Subcutaneous adipose tissue (tissue), 4 donors: ENCODE data around the gene CYP2A7. TPM values are rescaled to one million over a fixed set of nuclear protein-coding genes. Genes with fewer than 3 reads are reported as not detected.

ENCODE experiments used
- CTCF ChIP-seq: fragments of 450-650 bp; IDR thresholded peaks from one replicate; pipeline ENCODE4 v1.5.1; 2016; ENCODE audit warnings: low read depth, mild to moderate bottlenecking, control low read depth, antibody characterized with exemption, moderate library complexity
- total RNA-seq, 4 donors: library from RNA; depleted of rRNA; stranded (reverse); fragments of >200 nt; gene quantifications; one replicate each; pipeline ENCODE4 v1.1.0, GENCODE V29; 2016

Gene CYP2A7
- total RNA-seq, 4 donors from 2014 or later: not detected

DNA sequence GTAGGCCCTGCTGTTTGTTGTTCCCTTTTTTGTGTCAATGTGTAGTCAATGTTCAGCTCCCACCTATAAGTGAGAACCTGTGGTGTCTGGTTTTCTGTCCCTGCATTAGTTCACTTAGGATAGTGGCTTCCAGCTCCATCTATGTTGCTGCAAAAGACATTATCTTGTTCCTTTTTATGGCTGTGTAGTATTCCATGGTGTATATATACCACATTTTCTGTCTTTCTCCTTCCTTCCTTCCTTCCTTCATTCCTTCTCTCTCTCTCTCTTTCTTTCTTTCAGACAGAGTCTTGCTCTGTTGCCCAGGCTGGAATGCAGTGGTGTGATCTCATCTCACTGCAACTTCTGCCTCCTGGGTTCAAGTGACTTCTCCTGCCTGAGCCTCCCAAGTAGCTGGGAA, 52.8 kb downstream of the CYP2A7 start:
- TF ChIP-seq CTCF: no peak

DNA sequence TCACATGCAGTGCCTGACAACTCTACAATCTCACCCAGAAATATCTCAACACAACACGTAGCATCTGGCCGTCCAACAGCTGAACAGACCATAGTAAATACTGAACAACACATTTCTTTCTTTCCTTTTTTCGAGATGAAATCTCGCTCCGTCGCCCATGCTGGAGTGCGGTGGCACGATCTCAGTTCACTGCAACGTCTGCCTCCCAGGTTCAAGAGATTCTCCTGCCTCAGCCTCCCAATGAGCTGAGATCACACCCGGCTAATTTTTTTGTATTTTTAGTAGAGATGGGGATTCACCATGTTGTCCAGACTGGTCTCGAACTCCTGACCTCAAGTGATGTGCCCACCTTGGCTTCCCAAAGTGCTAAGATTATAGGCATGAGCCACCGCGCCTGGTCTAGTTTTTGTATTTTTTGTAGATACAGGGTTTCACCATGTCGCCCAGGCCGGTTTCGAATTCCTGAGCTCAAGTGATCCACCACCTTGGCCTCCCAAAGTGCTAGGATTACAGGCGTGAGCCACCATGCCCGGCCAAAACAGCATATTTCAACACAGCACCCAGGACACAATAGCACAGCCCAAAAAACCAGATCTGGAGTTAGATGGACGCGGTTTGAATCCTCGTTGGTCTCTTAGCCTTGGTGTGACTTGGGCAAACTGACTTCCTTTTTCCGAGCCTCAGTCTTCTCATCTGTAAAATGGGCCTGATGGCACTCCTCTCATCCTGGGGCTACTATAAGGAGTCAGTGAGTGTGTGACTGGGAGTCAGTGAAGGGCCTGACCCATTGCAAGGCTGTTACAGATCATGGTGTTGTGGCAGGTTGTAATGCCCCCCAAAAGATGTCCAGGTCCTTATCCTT, 54.4 kb downstream of the CYP2A7 start:
- TF ChIP-seq CTCF: no peak

Other genes with a start within 250 kb of the CYP2A7 start
- gene NUMBL, start 191.6 kb downstream of the CYP2A7 start, total RNA-seq: 10 to 100 TPM; 20.7 to 58.4 (median 50.0) TPM
- 10 to 100 TPM; 16.5 to 32.2 (median 28.6) TPM for gene COQ8B, start 165.3 kb downstream of the CYP2A7 start, total RNA-seq
- 10 to 100 TPM; 20.9 to 68.6 (median 40.5) TPM for gene ITPKC, start 165.1 kb downstream of the CYP2A7 start, total RNA-seq
- gene ACTMAP, start 131.8 kb downstream of the CYP2A7 start, total RNA-seq: 1 to 10 TPM; 1.3 to 8.3 (median 4.5) TPM
- gene SNRPA, start 131.0 kb downstream of the CYP2A7 start, total RNA-seq: 10 to 100 TPM; 19.1 to 50.1 (median 29.7) TPM
- not detected for gene MIA, start 106.7 kb downstream of the CYP2A7 start, total RNA-seq
- gene RAB4B, start 104.0 kb downstream of the CYP2A7 start, total RNA-seq: 10 to 100 TPM; 14.8 to 52.6 (median 28.2) TPM
- gene EGLN2, start 83.0 kb downstream of the CYP2A7 start, total RNA-seq: 100 to 1,000 TPM in 1 of 4 donors, 10 to 100 TPM in 3; 36.4 to 151 (median 72.6) TPM
- gene CYP2A6, start 31.8 kb downstream of the CYP2A7 start, total RNA-seq: 1 to 10 TPM in 2 of 4 donors, under 1 TPM in 1, not detected in 1; 0.94 to 1.7 (median 1.3) TPM
- gene CYP2B6, start 109.1 kb upstream of the CYP2A7 start, total RNA-seq: not detected
- not detected for gene CYP2A13, start 206.2 kb upstream of the CYP2A7 start, total RNA-seq
- not detected for gene CYP2F1, start 232.2 kb upstream of the CYP2A7 start, total RNA-seq